ENCODE results near the gene HOXD13.

HOXD13 gene

DNA sequence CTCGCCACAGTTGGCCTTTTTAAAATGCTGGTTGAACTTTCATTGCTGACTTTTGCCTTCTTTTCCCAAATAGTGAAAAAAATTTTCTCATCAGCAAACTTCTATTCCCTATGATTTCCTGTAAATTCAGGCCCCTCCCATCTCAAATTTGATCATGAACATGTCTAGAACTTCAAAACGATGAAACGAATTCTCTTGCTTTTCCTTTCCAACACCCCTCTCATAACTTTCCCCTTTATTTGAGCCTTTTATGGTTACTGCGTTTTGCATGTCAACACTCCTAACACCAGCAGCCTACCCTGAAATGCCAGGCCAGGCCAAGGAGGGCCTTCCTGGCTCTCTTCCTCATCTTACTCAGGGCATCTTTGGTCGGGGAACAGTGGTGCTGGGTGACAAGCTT lies 1.7 kb upstream of the HOXD13 start:
- DNase-seq (ENCODE audit: low read depth, low spot score): no peak
- H3K9me3 ChIP-seq (ENCODE audit: insufficient read depth, low read length): peaks cover 35% of the 10 kb centered on the region; the same call in 1 of the 2 replicates
- H3K4me1 ChIP-seq (ENCODE audit: insufficient read depth, insufficient read length): peaks cover 6% of the 10 kb centered on the region
- H3K27me3 ChIP-seq (ENCODE audit: insufficient read depth, insufficient read length): peaks cover 93% of the 10 kb centered on the region
- no peak overlapping the region for H3K4me3 ChIP-seq (ENCODE audit: insufficient read length, low read depth)
- TF ChIP-seq ZNF274 (IDR thresholded peaks at IDR 0.05; ENCODE audit: low read depth, low read length): no peak
- no peak overlapping the region for H3K9ac ChIP-seq (ENCODE audit: insufficient read length, low read depth)
- peaks cover 10% of the 10 kb centered on the region for H3K36me3 ChIP-seq (ENCODE audit: insufficient read depth, insufficient read length, low read length)

DNA sequence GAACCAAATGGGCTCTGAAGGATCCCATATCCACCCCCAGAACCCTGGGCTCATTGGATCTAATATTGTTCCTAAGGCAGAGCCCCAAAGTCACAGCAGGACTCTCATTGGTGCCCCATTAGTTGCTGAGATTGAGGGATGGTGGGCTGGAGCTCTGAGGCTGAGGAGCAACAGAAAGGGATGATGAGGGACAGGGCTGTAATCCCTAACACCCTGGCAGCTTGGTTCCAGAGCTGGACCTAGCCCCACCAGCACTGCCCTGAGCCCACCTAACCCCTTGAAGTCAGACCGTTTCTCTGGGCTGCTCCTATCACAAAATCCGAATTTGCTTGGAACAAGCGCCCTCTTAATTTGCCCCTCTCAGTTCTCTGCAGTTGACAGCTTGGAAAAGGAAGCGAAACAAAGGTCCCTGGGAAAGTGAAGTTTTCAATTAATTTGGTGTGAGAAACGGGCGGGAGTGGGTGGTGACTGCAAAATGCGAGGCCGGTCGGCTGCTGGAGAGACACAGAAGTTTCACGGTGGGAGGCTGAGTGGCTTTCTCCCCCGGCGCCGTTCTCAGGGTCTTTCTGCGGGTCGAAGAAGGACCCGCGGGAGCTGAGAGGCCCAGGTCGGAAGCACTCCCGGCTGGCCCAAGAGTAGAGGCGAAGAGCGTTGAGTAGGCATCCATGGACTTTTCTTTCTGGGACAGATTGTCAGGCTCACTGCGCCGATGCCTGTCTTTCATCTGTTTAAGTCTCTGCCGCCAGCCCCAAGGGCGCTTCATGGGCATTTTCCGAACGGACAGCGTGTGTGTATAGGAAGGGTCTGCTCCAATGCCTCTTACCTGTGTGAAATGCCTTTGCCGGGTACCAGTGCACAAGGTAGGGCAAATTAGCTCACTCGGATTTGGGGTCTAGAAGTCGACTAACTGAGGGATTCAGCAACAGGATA lies 927 bp upstream of the HOXD13 start:
- Histone ChIP-seq H3K36me3 (ENCODE audit: insufficient read depth, insufficient read length, low read length) (peaks cover 10% of the 10 kb centered on the region), H3K4me1 (ENCODE audit: insufficient read depth, insufficient read length) (peaks cover 6% of the 10 kb centered on the region), H3K9ac (ENCODE audit: insufficient read length, low read depth) (no peak overlapping the region), H3K27me3 (ENCODE audit: insufficient read depth, insufficient read length) (peaks cover 92% of the 10 kb centered on the region), H3K9me3 (ENCODE audit: insufficient read depth, low read length) (peaks cover 37% of the 10 kb centered on the region; the same call in 1 of the 2 replicates), H3K4me3 (ENCODE audit: insufficient read length, low read depth) (no peak overlapping the region)
- DNase-seq (ENCODE audit: low read depth, low spot score): no peak
- TF ChIP-seq YY1 (IDR thresholded peaks at IDR 0.05; ENCODE audit: insufficient read depth, insufficient read length) (no peak), SUZ12 (IDR thresholded peaks at IDR 0.05; ENCODE audit: extremely low read depth, insufficient read depth, insufficient read length) (no peak), ZNF274 (IDR thresholded peaks at IDR 0.05; ENCODE audit: low read depth, low read length) (no peak)

DNA sequence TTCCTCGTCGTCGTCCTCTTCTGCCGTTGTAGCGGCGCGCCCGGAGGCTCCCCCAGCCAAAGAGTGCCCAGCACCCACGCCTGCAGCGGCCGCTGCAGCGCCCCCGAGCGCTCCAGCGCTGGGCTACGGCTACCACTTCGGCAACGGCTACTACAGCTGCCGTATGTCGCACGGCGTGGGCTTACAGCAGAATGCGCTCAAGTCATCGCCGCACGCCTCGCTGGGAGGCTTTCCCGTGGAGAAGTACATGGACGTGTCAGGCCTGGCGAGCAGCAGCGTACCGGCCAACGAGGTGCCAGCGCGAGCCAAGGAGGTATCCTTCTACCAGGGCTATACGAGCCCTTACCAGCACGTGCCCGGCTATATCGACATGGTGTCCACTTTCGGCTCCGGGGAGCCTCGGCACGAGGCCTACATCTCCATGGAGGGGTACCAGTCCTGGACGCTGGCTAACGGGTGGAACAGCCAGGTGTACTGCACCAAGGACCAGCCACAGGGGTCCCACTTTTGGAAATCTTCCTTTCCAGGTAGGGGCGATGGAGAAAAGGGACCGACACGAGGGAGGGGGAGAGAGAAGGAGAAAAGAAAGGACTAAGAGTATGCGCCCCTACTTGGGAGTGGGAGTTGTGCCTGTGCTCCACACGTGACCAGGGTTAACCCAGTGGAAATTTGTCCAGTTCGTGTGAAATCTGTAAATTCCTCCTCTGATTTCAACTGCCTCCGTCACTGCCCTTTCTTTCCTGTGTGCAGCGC lies 800 bp downstream of the HOXD13 start:
- H3K27me3 ChIP-seq (ENCODE audit: insufficient read depth, insufficient read length): peaks cover 76% of the 10 kb centered on the region
- H3K4me1 ChIP-seq (ENCODE audit: insufficient read depth, insufficient read length): peaks cover 6% of the 10 kb centered on the region
- peaks cover 37% of the 10 kb centered on the region; the same call in 1 of the 2 replicates for H3K9me3 ChIP-seq (ENCODE audit: insufficient read depth, low read length)
- DNase-seq (ENCODE audit: low read depth, low spot score): no peak
- H3K4me3 ChIP-seq (ENCODE audit: insufficient read length, low read depth): peak overlapping the region; percentile 77
- peak overlapping the region; percentile 82 for H3K9ac ChIP-seq (ENCODE audit: insufficient read length, low read depth)
- H3K36me3 ChIP-seq (ENCODE audit: insufficient read depth, insufficient read length, low read length): peaks cover 10% of the 10 kb centered on the region
- no peak for TF ChIP-seq SUZ12 (IDR thresholded peaks at IDR 0.05; ENCODE audit: extremely low read depth, insufficient read depth, insufficient read length)
- no peak for TF ChIP-seq YY1 (IDR thresholded peaks at IDR 0.05; ENCODE audit: insufficient read depth, insufficient read length)
- no peak for TF ChIP-seq ZNF274 (IDR thresholded peaks at IDR 0.05; ENCODE audit: low read depth, low read length)

DNA sequence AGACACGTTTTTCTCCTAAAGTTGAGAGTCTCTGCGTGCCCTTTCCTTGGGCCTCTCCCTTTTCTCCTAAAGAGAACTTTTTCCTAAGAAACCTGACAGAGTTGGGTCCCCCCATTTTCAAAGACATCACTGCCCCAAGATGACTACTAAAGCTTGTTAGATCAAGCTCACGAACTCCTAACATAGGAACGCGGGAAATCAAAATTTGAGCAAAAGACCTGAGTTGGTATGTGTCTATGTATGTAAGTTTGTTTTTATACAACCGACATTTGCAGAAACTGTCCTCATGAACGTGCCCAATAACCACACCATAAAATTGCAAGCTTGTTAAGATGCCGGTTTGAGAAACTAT lies 1.4 kb downstream of the HOXD13 start:
- peak overlapping the region; percentile 77 for H3K4me3 ChIP-seq (ENCODE audit: insufficient read length, low read depth)
- H3K4me1 ChIP-seq (ENCODE audit: insufficient read depth, insufficient read length): peaks cover 6% of the 10 kb centered on the region
- DNase-seq (ENCODE audit: low read depth, low spot score): no peak
- TF ChIP-seq SUZ12 (IDR thresholded peaks at IDR 0.05; ENCODE audit: extremely low read depth, insufficient read depth, insufficient read length) (no peak), ZNF274 (IDR thresholded peaks at IDR 0.05; ENCODE audit: low read depth, low read length) (no peak), YY1 (IDR thresholded peaks at IDR 0.05; ENCODE audit: insufficient read depth, insufficient read length) (no peak)
- H3K9me3 ChIP-seq (ENCODE audit: insufficient read depth, low read length): peaks cover 39% of the 10 kb centered on the region; the same call in 1 of the 2 replicates
- peaks cover 76% of the 10 kb centered on the region for H3K27me3 ChIP-seq (ENCODE audit: insufficient read depth, insufficient read length)
- H3K36me3 ChIP-seq (ENCODE audit: insufficient read depth, insufficient read length, low read length): peaks cover 10% of the 10 kb centered on the region
- peak overlapping the region; percentile 82 for H3K9ac ChIP-seq (ENCODE audit: insufficient read length, low read depth)

DNA sequence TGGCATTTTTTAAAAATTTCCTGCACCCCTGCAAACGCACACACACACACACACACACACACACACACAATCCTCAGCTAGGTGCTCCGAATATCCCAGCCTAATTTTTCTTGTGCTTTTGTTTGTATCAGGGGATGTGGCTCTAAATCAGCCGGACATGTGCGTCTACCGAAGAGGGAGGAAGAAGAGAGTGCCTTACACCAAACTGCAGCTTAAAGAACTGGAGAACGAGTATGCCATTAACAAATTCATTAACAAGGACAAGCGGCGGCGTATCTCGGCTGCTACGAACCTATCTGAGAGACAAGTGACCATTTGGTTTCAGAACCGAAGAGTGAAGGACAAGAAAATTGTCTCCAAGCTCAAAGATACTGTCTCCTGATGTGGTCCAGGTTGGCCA lies 1.8 kb downstream of the HOXD13 start:
- Histone ChIP-seq H3K9me3 (ENCODE audit: insufficient read depth, low read length) (peaks cover 43% of the 10 kb centered on the region; the same call in 1 of the 2 replicates), H3K4me3 (ENCODE audit: insufficient read length, low read depth) (no peak overlapping the region), H3K9ac (ENCODE audit: insufficient read length, low read depth) (no peak overlapping the region), H3K27me3 (ENCODE audit: insufficient read depth, insufficient read length) (peaks cover 76% of the 10 kb centered on the region), H3K36me3 (ENCODE audit: insufficient read depth, insufficient read length, low read length) (peaks cover 10% of the 10 kb centered on the region), H3K4me1 (ENCODE audit: insufficient read depth, insufficient read length) (peaks cover 8% of the 10 kb centered on the region)
- no peak for TF ChIP-seq YY1 (IDR thresholded peaks at IDR 0.05; ENCODE audit: insufficient read depth, insufficient read length)
- TF ChIP-seq SUZ12 (IDR thresholded peaks at IDR 0.05; ENCODE audit: extremely low read depth, insufficient read depth, insufficient read length): no peak
- TF ChIP-seq ZNF274 (IDR thresholded peaks at IDR 0.05; ENCODE audit: low read depth, low read length): no peak
- DNase-seq (ENCODE audit: low read depth, low spot score): no peak

DNA sequence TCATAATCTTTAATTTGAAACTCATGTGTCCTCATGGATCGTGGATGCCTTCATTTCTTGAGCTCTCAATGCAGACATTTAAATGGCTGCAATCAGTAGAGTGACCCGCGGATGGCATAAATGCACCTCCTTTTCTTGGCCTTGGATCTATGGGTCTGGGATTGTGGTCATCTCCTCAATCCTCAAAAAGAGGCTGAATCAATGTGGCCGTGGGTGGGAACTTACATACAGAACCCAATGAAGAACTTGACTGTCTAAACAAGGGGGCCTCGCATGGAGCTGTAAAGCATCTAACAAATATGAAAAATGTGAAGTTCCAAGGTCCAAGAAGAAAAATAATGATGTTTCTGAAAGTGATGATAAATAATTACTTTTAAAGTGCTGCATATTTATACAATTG lies 2.9 kb downstream of the HOXD13 start:
- no peak overlapping the region for H3K4me3 ChIP-seq (ENCODE audit: insufficient read length, low read depth)
- peaks cover 54% of the 10 kb centered on the region; the same call in 1 of the 2 replicates for H3K9me3 ChIP-seq (ENCODE audit: insufficient read depth, low read length)
- H3K36me3 ChIP-seq (ENCODE audit: insufficient read depth, insufficient read length, low read length): peaks cover 10% of the 10 kb centered on the region
- DNase-seq (ENCODE audit: low read depth, low spot score): no peak
- no peak for TF ChIP-seq YY1 (IDR thresholded peaks at IDR 0.05; ENCODE audit: insufficient read depth, insufficient read length)
- no peak for TF ChIP-seq ZNF274 (IDR thresholded peaks at IDR 0.05; ENCODE audit: low read depth, low read length)
- H3K4me1 ChIP-seq (ENCODE audit: insufficient read depth, insufficient read length): peaks cover 8% of the 10 kb centered on the region
- H3K9ac ChIP-seq (ENCODE audit: insufficient read length, low read depth): no peak overlapping the region
- peaks cover 76% of the 10 kb centered on the region for H3K27me3 ChIP-seq (ENCODE audit: insufficient read depth, insufficient read length)
